Measurements from ENCODE around the gene RFX2. TPM values are rescaled to one million over a fixed set of nuclear protein-coding genes. Genes with fewer than 3 reads are reported as not detected.

RFX2 gene
- polyA plus RNA-seq, 2 of the 4 experiments (the other 2 are of a cell fraction), result 3.7 to 3.9 TPM

GRCh38 chr19:6125571-6125989 lies 15.3 kb upstream of the RFX2 start (continued):
- TF ChIP-seq ZFP36 (IDR thresholded peaks at IDR 0.05; ENCODE audit: borderline replicate concordance, partially characterized antibody), result no peak
- TF ChIP-seq TFCP2L1 (CRISPR knock-in tag; IDR thresholded peaks at IDR 0.05), result no peak
- TF ChIP-seq EP300 (IDR thresholded peaks at IDR 0.05), result no peak
- TF ChIP-seq BCL3 (IDR thresholded peaks at IDR 0.05), result no peak

DNA sequence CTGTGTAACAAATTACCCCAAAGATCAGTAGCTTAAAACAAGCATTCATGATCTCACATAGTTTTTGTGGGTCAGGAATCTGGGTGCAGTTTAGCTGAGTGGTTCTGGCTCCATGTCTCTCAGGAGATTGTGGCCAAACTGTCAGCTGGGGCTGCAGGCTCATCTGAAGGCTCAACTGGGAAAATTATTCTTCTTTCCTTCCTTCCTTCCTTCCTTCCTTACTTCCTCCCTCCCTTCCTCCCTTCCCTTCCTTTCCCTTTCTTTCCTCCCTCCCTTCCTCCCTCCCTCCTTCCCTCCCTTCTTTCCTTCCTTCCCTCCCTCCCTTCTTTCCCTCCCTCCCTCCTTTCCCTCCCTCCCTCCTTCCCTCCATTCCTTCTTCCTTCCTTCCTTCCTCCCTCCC lies 8.7 kb upstream of the RFX2 start:
- TF ChIP-seq SREBF2 (IDR thresholded peaks at IDR 0.05) (no peak), EP300 (IDR thresholded peaks at IDR 0.05) (no peak), KDM5A (IDR thresholded peaks at IDR 0.05) (no peak), GATA3 (IDR thresholded peaks at IDR 0.05; ENCODE audit: borderline replicate concordance) (no peak), HOXB13 (CRISPR knock-in tag; IDR thresholded peaks at IDR 0.05; ENCODE audit: low read depth) (no peak), CEBPB (IDR thresholded peaks at IDR 0.05) (no peak), ZSCAN20 (CRISPR knock-in tag; IDR thresholded peaks at IDR 0.05) (no peak), HMGXB4 (CRISPR knock-in tag; IDR thresholded peaks at IDR 0.05; ENCODE audit: borderline replicate concordance) (no peak), NR3C1 (IDR thresholded peaks at IDR 0.05) (no peak), POLR2AphosphoS2 (conservative IDR thresholded peaks at IDR 0.05; ENCODE audit: low read length) (no peak), HOXB5 (CRISPR knock-in tag; IDR thresholded peaks at IDR 0.05) (no peak), RAD21 (conservative IDR thresholded peaks at IDR 0.05 in 1 of 2, IDR thresholded peaks at IDR 0.05 in 1 of 2) (no peak)
- TF ChIP-seq, protein P1, sequence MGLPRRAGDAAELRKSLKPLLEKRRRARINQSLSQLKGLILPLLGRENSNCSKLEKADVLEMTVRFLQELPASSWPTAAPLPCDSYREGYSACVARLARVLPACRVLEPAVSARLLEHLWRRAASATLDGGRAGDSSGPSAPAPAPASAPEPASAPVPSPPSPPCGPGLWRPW (IDR thresholded peaks at IDR 0.05), result no peak
- TF ChIP-seq, protein P2, sequence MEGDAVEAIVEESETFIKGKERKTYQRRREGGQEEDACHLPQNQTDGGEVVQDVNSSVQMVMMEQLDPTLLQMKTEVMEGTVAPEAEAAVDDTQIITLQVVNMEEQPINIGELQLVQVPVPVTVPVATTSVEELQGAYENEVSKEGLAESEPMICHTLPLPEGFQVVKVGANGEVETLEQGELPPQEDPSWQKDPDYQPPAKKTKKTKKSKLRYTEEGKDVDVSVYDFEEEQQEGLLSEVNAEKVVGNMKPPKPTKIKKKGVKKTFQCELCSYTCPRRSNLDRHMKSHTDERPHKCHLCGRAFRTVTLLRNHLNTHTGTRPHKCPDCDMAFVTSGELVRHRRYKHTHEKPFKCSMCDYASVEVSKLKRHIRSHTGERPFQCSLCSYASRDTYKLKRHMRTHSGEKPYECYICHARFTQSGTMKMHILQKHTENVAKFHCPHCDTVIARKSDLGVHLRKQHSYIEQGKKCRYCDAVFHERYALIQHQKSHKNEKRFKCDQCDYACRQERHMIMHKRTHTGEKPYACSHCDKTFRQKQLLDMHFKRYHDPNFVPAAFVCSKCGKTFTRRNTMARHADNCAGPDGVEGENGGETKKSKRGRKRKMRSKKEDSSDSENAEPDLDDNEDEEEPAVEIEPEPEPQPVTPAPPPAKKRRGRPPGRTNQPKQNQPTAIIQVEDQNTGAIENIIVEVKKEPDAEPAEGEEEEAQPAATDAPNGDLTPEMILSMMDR (IDR thresholded peaks at IDR 0.05), result no peak
- 0 out of 3 replicates have a peak, but pooled peaks cover 2% of the 10 kb centered on the region for H3K9me3 ChIP-seq
- POLR2A ChIA-PET, result no interaction called here
- no peak overlapping the region for H3K4me2 ChIP-seq
- H3K4me1 ChIP-seq, result no peaks in the 10 kb centered on the region
- H3K27ac ChIP-seq, result no peak overlapping the region
- no peak overlapping the region for H3K4me3 ChIP-seq
- DNase-seq (ENCODE audit: low read depth in 1 of 2, low spot score in 1 of 2), result no peak
- FAIRE-seq, result no peak
- CTCF ChIA-PET, result interaction anchor here (2.1 kb wide), 1 partner anchor 71 kb away, joined by 9 read pairs; no protein-coding TSS in a partner anchor
- no peak for ATAC-seq

- no peak overlapping the region for H3K4me3 ChIP-seq
- H3K4me2 ChIP-seq, result no peak overlapping the region
- no peak for DNase-seq (ENCODE audit: low read depth in 1 of 2, low spot score in 1 of 2)
- no peak overlapping the region for H3K27ac ChIP-seq
- POLR2A ChIA-PET, result no interaction called here
- no peaks in the 10 kb centered on the region for H3K4me1 ChIP-seq
- CTCF ChIA-PET, result interaction anchor here (1.2 to 7.9 kb wide), 3 partner anchors 8 to 150 kb away, joined by 3 to 53 read pairs (median 9); no protein-coding TSS in a partner anchor
- ATAC-seq, result no peak
- WGBS (ENCODE audit: missing lambda C conversion rate), result 3% methylated on average over 2 of the region's 2 CpGs
- FAIRE-seq, result no peak
- TF ChIP-seq CBX8 (IDR thresholded peaks at IDR 0.05) (no peak), HEYL (CRISPR knock-in tag; IDR thresholded peaks at IDR 0.05) (no peak), BHLHE40 (IDR thresholded peaks at IDR 0.05; ENCODE audit: low read depth, low read length) (no peak), ZC3H11A (IDR thresholded peaks at IDR 0.05) (no peak), KDM5A (IDR thresholded peaks at IDR 0.05) (no peak), EP300 (IDR thresholded peaks at IDR 0.05) (no peak), HOXB5 (CRISPR knock-in tag; IDR thresholded peaks at IDR 0.05) (no peak), JUN (IDR thresholded peaks at IDR 0.05) (no peak), ZFP36 (IDR thresholded peaks at IDR 0.05; ENCODE audit: borderline replicate concordance, partially characterized antibody) (no peak), RFX5 (IDR thresholded peaks at IDR 0.05) (no peak), RCOR1 (IDR thresholded peaks at IDR 0.05; ENCODE audit: low read depth, low read length) (no peak), NR3C1 (IDR thresholded peaks at IDR 0.05) (no peak), ESRRA (IDR thresholded peaks at IDR 0.05; ENCODE audit: borderline replicate concordance, low read length) (no peak)
- TF ChIP-seq, protein P1 (IDR thresholded peaks at IDR 0.05), result no peak
- H3K9me3 ChIP-seq, result 0 out of 3 replicates have a peak, but pooled peaks cover 2% of the 10 kb centered on the region
These were observed 7.7 kb upstream of the RFX2 start for GRCh38 chr19:6118043-6118442.
